Vagina (tissue), 2 donors: ENCODE results near the gene ADARB2.

Experiments used
- CTCF ChIP-seq, 3 experiments: fragments of 450-650 bp in 2 of 3; fragments of 200-600 bp in 1 of 3; sonication (generic) in 1 of 3; IDR thresholded peaks; one replicate each; pipeline ENCODE4 v1.5.1; 2017 to 2019; ENCODE audit warnings: antibody characterized with exemption in 3 of 3, mild to moderate bottlenecking in 2 of 3, moderate library complexity in 2 of 3
- POLR2A ChIP-seq, 2 donors: fragments of 450-650 bp; IDR thresholded peaks; one replicate each; pipeline ENCODE4 v1.6.1; 2017; ENCODE audit warnings: antibody characterized with exemption in 2 of 2, mild to moderate bottlenecking in 2 of 2, moderate library complexity in 2 of 2

- no peak for TF ChIP-seq CTCF (IDR thresholded peaks at IDR 0.05)
- TF ChIP-seq POLR2A (IDR thresholded peaks at IDR 0.05), result no peak
These were observed 377.2 kb downstream of the ADARB2 start for GRCh38 chr10:1360011-1360557.
